22Rv1 (cell line): Measurements from ENCODE around the gene MAGI2.

ENCODE experiments used
- ZFX ChIP-seq: fragments of 450-650 bp; IDR thresholded peaks from 2 replicates; pipeline ENCODE4 v1.6.1; 2017; ENCODE audit warnings: antibody characterized with exemption, borderline replicate concordance
- TF ChIP-seq, protein P1 (sequence below): fragments of 450-650 bp; IDR thresholded peaks from 2 replicates; pipeline ENCODE4 v1.5.1; 2017; ENCODE audit warnings: mild to moderate bottlenecking

DNA sequence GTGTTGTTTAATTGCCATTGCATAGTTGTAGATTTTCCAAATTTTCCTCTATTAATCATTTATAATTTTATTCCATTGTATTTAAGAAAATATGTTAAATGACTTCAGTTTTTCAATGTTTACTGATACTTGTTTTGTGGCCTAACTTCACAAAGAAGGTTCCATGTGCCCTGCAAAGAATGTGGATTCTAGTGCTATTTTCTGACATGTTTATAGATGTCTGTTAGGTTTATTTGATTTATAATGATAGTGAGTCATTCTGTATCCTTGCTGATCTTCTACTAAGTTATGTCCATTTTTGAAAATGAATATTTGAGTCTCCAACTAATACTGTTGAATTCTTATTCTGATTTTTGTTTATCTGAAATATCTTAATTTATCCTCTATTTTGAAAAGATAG is 369.0 kb downstream of the MAGI2 start:
- TF ChIP-seq, protein P1, sequence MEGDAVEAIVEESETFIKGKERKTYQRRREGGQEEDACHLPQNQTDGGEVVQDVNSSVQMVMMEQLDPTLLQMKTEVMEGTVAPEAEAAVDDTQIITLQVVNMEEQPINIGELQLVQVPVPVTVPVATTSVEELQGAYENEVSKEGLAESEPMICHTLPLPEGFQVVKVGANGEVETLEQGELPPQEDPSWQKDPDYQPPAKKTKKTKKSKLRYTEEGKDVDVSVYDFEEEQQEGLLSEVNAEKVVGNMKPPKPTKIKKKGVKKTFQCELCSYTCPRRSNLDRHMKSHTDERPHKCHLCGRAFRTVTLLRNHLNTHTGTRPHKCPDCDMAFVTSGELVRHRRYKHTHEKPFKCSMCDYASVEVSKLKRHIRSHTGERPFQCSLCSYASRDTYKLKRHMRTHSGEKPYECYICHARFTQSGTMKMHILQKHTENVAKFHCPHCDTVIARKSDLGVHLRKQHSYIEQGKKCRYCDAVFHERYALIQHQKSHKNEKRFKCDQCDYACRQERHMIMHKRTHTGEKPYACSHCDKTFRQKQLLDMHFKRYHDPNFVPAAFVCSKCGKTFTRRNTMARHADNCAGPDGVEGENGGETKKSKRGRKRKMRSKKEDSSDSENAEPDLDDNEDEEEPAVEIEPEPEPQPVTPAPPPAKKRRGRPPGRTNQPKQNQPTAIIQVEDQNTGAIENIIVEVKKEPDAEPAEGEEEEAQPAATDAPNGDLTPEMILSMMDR: no peak
- no peak for TF ChIP-seq ZFX
